Ovary (tissue), 9 donors: ENCODE data around the gene OPRL1. TPM values are rescaled to one million over a fixed set of nuclear protein-coding genes. Genes with fewer than 3 reads are reported as not detected.
"Not testable (repeated sequence)": the region's sequence is repeated elsewhere in the genome, so short reads cannot be mapped to it uniquely, and the experiment has no call there.

Source experiments
- DNase-seq, 5 donors: peaks; one replicate each; pipeline ENCODE4 v3.0.0-alpha.2; 2019 to 2020
- H3K27ac ChIP-seq, 2 donors: fragments of 200-600 bp; one replicate each; pipeline versions ENCODE4 v1.5.1 to v1.8.0; 2019 to 2022
- H3K27me3 ChIP-seq: fragments of 200-600 bp; one replicate; pipeline ENCODE4 v1.8.0; 2022
- H3K36me3 ChIP-seq: fragments of 200-600 bp; sonication (generic); one replicate; pipeline ENCODE4 v1.5.1; 2019
- H3K4me1 ChIP-seq: one replicate; pipeline ENCODE4 v1.8.1; 2013; ENCODE audit warnings: mild to moderate bottlenecking, moderate library complexity; ENCODE audit not compliant: insufficient read depth
- H3K4me3 ChIP-seq: fragments of 200-600 bp; sonication (generic); one replicate; pipeline ENCODE4 v1.5.1; 2017
- H3K9me3 ChIP-seq, 2 donors: fragments of 200-600 bp in 1 of 2; sonication (generic) in 1 of 2; one replicate each; pipeline versions ENCODE4 v1.5.1 to v1.8.1; 2013 to 2019; ENCODE audit warnings: mild to moderate bottlenecking in 1 of 2, moderate library complexity in 1 of 2
- EP300 ChIP-seq: sonication (generic); formaldehyde crosslinking; IDR thresholded peaks from one replicate; pipeline ENCODE4 v1.6.1; 2017; ENCODE audit warnings: antibody characterized with exemption
- POLR2A ChIP-seq: fragments of 450-650 bp; IDR thresholded peaks from one replicate; pipeline ENCODE4 v1.6.1; 2017; ENCODE audit warnings: antibody characterized with exemption, mild to moderate bottlenecking, moderate library complexity
- WGBS, 3 donors: extraction: QIAGEN DNeasy Blood & Tissue Kit in 1 of 3; methylation state at CpG; one replicate each; pipeline versions ENCODE4 v1.1.5 to v1.1.7; 2013 to 2017; 5-methylcytosine and 5-hydroxymethylcytosine counted together
- intact Hi-C, 4 donors: fragments of 100-400 bp; cut with DNase I; formaldehyde crosslinking; loops; one replicate each; pipeline versions ENCODE4 v1.11.0 to v1.15.1; 2022 to 2023
- polyA plus RNA-seq, 2 donors: library from polyadenylated mRNA; stranded (reverse); fragments of 200-250 nt in 1 of 2; fragments of 350-450 nt in 1 of 2; fragmentation: Illumina TruSeq in 1 of 2; extraction: RNeasy Lipid Tissue Mini Kit (QIAGEN cat#74804) in 1 of 2; gene quantifications; one replicate each; pipeline ENCODE4 v1.2.3, GENCODE V29; 2013 to 2014
- total RNA-seq, 7 donors: library from RNA; depleted of rRNA in 2 of 7; stranded (reverse); fragments of >200 nt in 2 of 7; fragmentation: NEBNext Ultra II Directional in 3 of 7; extraction: Animal tissue kit (Norgen Biotek cat#: 25700) in 3 of 7; gene quantifications; one replicate each; pipeline versions ENCODE4 v1.1.0 to v1.2.4, GENCODE V29; 2016 to 2023
- TF ChIP-seq, protein P1 (sequence below), 3 donors: fragments of 450-650 bp in 2 of 3; fragments of 200-600 bp in 1 of 3; IDR thresholded peaks; one replicate each; pipeline versions ENCODE4 v1.5.1 to v1.8.0; 2016 to 2022; ENCODE audit warnings: antibody characterized with exemption in 3 of 3, mild to moderate bottlenecking in 1 of 3
- donor health status: DM: no; HTN: no; CAD: no; lungs with moderate emphysema.
- donor health status: DM: no; HTN: no; CAD: no.
- donor health status: Bipolar disorder and iron deficiency.
- donor health status: DM: yes; HTN: yes; CAD: no.
- donor health status: DM: no; HTN: no; CAD: no.
- donor health status: DM: yes; HTN: yes; CAD: no.

OPRL1 gene
- total and polyA plus RNA-seq, 9 donors = 0.12 to 0.80 (median 0.43) TPM

GRCh38 chr20:64133951-64134407, 54.1 kb downstream of the OPRL1 start:
- TF ChIP-seq EP300 (no peak), POLR2A (no peak)
- TF ChIP-seq, protein P1, sequence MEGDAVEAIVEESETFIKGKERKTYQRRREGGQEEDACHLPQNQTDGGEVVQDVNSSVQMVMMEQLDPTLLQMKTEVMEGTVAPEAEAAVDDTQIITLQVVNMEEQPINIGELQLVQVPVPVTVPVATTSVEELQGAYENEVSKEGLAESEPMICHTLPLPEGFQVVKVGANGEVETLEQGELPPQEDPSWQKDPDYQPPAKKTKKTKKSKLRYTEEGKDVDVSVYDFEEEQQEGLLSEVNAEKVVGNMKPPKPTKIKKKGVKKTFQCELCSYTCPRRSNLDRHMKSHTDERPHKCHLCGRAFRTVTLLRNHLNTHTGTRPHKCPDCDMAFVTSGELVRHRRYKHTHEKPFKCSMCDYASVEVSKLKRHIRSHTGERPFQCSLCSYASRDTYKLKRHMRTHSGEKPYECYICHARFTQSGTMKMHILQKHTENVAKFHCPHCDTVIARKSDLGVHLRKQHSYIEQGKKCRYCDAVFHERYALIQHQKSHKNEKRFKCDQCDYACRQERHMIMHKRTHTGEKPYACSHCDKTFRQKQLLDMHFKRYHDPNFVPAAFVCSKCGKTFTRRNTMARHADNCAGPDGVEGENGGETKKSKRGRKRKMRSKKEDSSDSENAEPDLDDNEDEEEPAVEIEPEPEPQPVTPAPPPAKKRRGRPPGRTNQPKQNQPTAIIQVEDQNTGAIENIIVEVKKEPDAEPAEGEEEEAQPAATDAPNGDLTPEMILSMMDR (IDR thresholded peaks at IDR 0.05) = no peak
- WGBS, 3 donors = 38 to 58% (median 50%) methylated on average over 8 of the region's 8 CpGs
- H3K4me1 ChIP-seq = no peaks in the 10 kb centered on the region
- H3K36me3 ChIP-seq = no peaks in the 10 kb centered on the region
- intact Hi-C loops = no loop called here
- H3K9me3 ChIP-seq = no peaks in the 10 kb centered on the region
- H3K27ac ChIP-seq = no peak overlapping the region
- DNase-seq = no peak
- no peak overlapping the region for H3K4me3 ChIP-seq
- no peaks in the 10 kb centered on the region for H3K27me3 ChIP-seq

DNA sequence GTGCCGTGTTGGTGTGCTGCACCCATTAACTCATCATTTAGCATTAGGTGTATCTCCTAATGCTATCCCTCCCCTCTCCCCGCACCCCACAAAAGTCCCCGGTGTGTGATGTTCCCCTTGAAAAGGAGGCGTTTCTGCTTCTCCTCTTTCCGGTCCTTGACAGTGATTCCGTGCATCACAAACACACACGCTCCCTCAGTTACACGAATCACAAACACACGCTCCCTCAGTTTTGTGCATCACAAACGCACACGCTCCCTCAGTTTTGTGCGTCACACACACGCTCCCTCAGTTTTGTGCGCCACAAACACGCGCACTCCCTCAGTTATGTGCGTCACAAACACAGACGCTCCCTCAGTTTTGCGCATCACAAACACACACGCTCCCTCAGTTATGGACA, 54.9 kb downstream of the OPRL1 start:
- H3K36me3 ChIP-seq, H3K4me1 ChIP-seq, H3K27ac ChIP-seq, H3K4me3 ChIP-seq, intact Hi-C loops, H3K9me3 ChIP-seq, H3K27me3 ChIP-seq, DNase-seq: not testable (repeated sequence)
- 62 to 73% (median 71%) methylated on average over 20 of the region's 20 CpGs for WGBS, 3 donors

DNA sequence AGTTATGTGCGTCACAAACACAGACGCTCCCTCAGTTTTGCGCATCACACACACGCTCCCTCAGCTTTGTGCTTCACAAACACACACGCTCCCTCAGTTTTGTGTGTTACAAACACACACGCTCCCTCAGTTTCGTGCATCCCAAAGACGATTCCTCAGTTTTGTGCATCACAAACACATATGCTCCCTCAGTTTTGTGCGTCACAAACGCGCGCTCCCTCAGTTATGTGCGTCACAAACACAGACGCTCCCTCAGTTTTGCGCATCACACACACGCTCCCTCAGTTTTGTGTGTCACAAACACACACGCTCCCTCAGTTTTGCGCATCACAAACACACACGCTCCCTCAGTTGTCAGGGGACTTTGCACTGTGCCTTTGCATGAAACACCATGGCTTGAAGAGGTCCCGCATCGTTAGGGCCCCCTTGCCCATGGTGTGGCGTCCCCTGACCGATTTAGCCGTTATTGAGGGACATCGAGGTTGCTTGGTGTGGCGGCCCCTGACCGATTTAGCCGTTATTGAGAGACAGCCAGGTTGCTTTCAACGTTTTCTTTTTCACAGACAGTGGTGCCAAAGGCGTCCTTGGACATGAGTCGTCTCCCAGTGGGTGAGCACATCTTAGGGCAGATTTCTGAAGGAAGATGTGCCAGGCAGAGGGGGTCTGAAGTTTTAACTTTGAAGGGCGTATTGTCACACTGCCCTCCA, 56.3 kb downstream of the OPRL1 start:
- TF ChIP-seq EP300 (no peak), POLR2A (no peak)
- TF ChIP-seq, protein P1 (IDR thresholded peaks at IDR 0.05) = no peak
- H3K9me3 ChIP-seq = no peaks in the 10 kb centered on the region
- no peaks in the 10 kb centered on the region for H3K4me1 ChIP-seq
- intact Hi-C loops = no loop called here
- no peaks in the 10 kb centered on the region for H3K27me3 ChIP-seq
- H3K27ac ChIP-seq = no peak overlapping the region
- no peak overlapping the region for H3K4me3 ChIP-seq
- DNase-seq = no peak
- H3K36me3 ChIP-seq = no peaks in the 10 kb centered on the region
- 69 to 79% (median 77%) methylated on average over 32 of the region's 32 CpGs for WGBS, 3 donors

DNA sequence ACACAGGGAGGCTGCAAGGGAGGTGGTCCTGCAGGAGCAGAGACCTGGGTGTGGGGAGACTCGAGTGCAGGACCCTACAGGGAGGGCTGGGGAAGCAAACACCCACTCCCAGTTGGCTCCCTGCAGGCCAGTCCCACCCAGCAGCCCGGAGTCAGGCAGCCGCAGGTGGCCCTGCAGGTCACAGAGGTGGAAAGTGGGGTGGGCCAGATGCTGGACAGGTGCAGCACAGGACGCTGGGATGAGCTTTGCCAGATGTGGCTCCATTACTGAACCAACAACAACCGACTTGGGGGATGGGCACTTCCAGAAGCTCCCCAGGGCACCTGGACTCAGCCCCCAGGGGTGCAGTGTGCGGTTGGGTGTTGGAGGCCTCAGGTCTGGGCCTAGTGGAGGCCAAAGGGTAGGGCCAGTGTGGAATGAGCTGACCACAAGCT, 57.7 kb downstream of the OPRL1 start:
- TF ChIP-seq POLR2A (no peak), EP300 (no peak)
- TF ChIP-seq, protein P1 (IDR thresholded peaks at IDR 0.05) = no peak
- no peak overlapping the region for H3K27ac ChIP-seq
- DNase-seq = no peak
- WGBS, 3 donors = 60 to 71% (median 64%) methylated on average over 5 to 6 of the region's 6 CpGs
- H3K4me1 ChIP-seq = no peaks in the 10 kb centered on the region
- intact Hi-C loops = no loop called here
- no peaks in the 10 kb centered on the region for H3K36me3 ChIP-seq
- no peaks in the 10 kb centered on the region for H3K27me3 ChIP-seq
- no peaks in the 10 kb centered on the region for H3K9me3 ChIP-seq
- no peak overlapping the region for H3K4me3 ChIP-seq

DNA sequence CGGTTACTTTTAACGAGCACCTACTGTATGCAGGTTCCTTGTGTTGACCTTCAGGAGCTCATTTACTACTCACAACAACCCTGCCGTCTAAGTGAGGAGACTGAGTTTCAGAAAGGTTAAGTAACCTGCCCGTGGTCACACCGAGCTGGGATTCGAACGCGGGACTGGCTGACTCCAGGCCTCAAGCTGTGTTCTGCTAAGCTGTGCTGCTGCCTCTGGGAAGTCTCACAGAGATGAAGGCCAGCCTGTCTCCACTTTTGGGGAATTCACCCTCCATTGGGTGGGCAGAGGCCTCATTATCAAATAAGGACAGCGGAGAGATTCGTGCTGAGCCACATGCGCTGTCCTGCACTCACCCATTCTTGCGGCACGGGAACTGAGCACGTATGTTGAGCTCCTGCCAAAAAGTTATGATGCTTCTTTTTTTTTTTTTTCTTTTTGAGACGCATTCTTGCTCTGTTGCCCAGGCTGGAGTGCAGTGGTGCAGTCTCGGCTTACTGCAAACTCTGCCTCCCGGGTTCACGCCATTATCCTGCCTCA, 58.5 kb downstream of the OPRL1 start:
- Histone ChIP-seq H3K4me1 (no peaks in the 10 kb centered on the region), H3K36me3 (no peaks in the 10 kb centered on the region), H3K27ac (no peak overlapping the region), H3K9me3 (no peaks in the 10 kb centered on the region), H3K27me3 (no peaks in the 10 kb centered on the region), H3K4me3 (no peak overlapping the region)
- intact Hi-C loops = no loop called here
- TF ChIP-seq, protein P1 (IDR thresholded peaks at IDR 0.05) = no peak
- TF ChIP-seq EP300 (no peak), POLR2A (no peak)
- DNase-seq = peak in 1 of 5 donors; percentile 7
- 74 to 82% (median 78%) methylated on average over 18 of the region's 18 CpGs for WGBS, 3 donors
